Skeletal muscle tissue (tissue), 4 donors: Measurements from ENCODE around the gene LANCL2. TPM values are rescaled to one million over a fixed set of nuclear protein-coding genes. Genes with fewer than 3 reads are reported as not detected.
"Not testable (repeated sequence)": the region's sequence is repeated elsewhere in the genome, so short reads cannot be mapped to it uniquely, and the experiment has no call there.

Experiments used
- H3K27ac ChIP-seq: one replicate; pipeline ENCODE4 v1.7.0; 2013; ENCODE audit warnings: mild to moderate bottlenecking, low read depth, low read length, inconsistent platforms
- H3K27me3 ChIP-seq, 3 donors: one replicate each; pipeline ENCODE4 v1.7.0; 2013; ENCODE audit warnings: low read length in 3 of 3; ENCODE audit not compliant: control insufficient read depth in 3 of 3, insufficient read depth in 3 of 3
- H3K36me3 ChIP-seq, 3 donors: one replicate each; pipeline ENCODE4 v1.7.0; 2013; ENCODE audit warnings: low read length in 3 of 3; ENCODE audit not compliant: control insufficient read depth in 3 of 3, insufficient read depth in 3 of 3
- H3K4me1 ChIP-seq, 3 donors: one replicate each; pipeline ENCODE4 v1.7.0; 2013; ENCODE audit warnings: low read length in 3 of 3, mild to moderate bottlenecking in 3 of 3; ENCODE audit not compliant: control insufficient read depth in 3 of 3, insufficient read depth in 3 of 3
- H3K4me3 ChIP-seq, 3 donors: one replicate each; pipeline ENCODE4 v1.7.0; 2013; ENCODE audit warnings: low read length in 3 of 3
- H3K9ac ChIP-seq, 3 donors: one replicate each; pipeline ENCODE4 v1.7.0; 2013; ENCODE audit warnings: low read length in 3 of 3, mild to moderate bottlenecking in 3 of 3, moderate library complexity in 2 of 3, low read depth in 1 of 3
- H3K9me3 ChIP-seq, 3 donors: one replicate each; pipeline ENCODE4 v1.7.0; 2013; ENCODE audit warnings: low read length in 3 of 3; ENCODE audit not compliant: control insufficient read depth in 3 of 3
- total RNA-seq: library from RNA; depleted of rRNA; stranded (reverse); fragments of >200 nt; gene quantifications from one replicate; pipeline ENCODE4 v1.2.3, GENCODE V29; 2014
- donor health status: Osteomylitis.

The LANCL2 gene
- total RNA-seq, 1 donor from 2014 or later: 13.0 TPM

DNA sequence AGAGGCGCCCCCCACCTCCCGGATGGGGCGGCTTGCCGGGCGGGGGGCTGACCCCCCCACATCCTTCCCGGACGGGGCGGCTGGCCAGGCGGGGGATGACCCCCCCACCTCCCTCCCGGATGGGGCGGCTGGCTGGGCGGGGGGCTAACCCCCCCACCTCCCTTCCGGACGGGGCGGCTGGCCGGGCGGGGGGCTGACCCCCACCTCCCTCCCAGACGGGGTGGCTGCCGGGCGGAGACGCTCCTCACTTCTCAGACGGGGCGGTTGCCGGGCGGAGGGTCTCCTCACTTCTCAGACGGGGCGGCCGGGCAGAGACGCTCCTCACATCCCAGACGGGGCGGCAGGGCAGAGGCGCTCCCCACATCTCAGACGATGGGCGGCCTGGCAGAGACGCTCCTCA, 37.4 kb downstream of the LANCL2 start:
- H3K4me1 ChIP-seq, H3K27ac ChIP-seq, H3K4me3 ChIP-seq, H3K27me3 ChIP-seq, H3K9ac ChIP-seq, H3K9me3 ChIP-seq: not testable (repeated sequence)
- peaks cover 12 to 19% (median 12%) of the 10 kb centered on the region in 3 donors for H3K36me3 ChIP-seq

DNA sequence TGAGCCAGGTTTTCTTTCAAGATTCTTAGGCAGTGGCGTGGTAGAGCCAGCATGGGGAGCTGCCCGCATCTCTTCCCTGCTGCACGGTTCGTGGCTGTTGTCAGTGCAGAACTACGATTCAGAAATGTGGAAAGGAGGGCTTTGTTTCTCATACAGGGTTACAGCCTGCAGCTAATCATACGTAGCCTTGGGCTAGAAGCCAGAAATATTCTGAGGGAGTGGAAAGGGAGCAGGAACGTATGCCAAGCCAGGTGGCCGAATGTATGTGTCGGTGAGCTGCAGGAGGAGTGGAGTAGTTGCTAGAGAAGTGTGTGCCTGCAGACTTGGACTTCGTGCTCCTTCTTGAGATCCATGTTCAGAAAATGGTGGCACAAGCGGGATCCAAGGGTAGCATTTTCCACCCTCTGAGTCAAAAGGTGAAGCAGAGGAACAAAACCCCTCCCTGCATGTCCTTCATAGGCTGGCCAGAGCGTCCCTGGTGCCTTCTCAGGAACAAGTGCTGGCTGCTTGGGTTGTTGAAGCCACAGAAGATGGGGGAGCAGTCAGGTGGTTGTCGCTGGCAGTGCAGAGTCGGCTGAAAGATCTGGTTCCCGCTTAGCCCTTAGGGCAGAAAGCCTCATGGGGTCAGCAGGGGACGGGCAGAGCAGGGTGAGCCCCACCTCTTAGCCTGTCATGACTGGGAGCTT, 40.9 kb downstream of the LANCL2 start:
- Histone ChIP-seq H3K27me3 (no peaks in the 10 kb centered on the region), H3K27ac (no peak overlapping the region), H3K9ac (no peak overlapping the region), H3K9me3 (no peaks in the 10 kb centered on the region), H3K4me1 (no peaks in the 10 kb centered on the region), H3K36me3 (peaks cover 12 to 17% (median 12%) of the 10 kb centered on the region in 3 donors), H3K4me3 (no peak overlapping the region)

DNA sequence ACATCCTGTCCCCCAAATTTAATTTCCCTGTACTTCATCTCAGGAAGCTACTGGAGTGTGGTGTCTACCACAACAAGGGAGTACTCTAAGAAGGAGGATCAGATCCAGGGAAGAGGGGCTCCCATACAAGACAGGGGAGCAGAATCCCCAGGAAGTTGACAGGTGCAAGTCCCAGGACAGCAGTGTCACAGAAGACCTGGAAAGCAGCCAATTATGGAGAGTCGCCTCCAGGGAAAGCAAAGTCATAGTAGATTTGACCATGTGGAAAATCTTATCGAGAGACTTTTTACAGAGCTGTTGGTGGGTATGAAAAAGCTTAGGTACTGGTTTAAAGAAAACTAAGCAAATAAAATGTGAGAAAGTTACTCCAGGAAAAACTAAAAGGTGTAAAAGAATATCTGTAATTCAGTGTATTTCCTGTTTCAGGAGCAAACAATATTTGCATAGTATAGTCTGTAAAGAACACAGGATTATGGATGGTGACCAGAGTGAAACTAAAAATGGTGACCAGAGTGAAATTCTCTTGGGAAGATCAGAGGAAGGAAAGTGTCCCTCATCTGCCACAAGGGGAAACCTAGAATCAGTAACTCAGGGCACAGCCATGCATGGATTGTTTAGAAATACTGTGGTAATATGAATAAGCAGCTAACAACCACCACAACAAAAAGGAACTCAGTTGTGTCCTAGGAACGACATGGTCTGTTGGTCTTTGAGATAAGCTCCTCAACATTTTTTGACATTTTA, 44.5 kb downstream of the LANCL2 start:
- H3K4me3 ChIP-seq: no peak overlapping the region
- no peaks in the 10 kb centered on the region for H3K9me3 ChIP-seq
- H3K4me1 ChIP-seq: no peaks in the 10 kb centered on the region
- no peak overlapping the region for H3K27ac ChIP-seq
- H3K36me3 ChIP-seq: peaks cover 13 to 14% (median 14%) of the 10 kb centered on the region in 3 donors
- no peaks in the 10 kb centered on the region for H3K27me3 ChIP-seq
- no peak overlapping the region for H3K9ac ChIP-seq

DNA sequence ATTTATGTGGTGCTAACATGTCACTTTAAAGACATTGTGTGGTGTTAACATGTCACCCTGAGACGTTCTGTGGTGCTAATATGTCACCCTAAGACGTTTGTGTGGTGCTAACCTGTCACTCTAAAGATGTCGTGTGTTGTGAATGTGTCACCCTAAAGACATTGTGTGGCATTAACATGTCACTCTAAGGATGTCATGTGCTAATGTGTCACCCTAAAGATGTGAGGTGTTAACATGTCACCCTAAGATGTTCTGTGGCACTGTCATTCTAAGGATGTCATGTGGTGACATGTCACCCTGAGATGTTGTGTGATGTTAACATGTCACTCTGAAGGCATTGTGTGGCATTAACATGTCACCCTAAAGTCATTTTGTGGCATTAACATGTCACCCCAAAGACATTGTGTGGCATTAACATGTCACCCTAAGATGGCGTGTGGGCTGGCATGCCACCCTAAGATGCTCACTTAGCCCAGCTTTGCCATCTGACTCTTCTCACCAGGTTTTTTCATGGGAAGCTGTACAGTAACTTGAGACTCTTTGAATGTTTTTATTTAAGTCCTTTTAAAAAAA, 45.6 kb downstream of the LANCL2 start:
- Histone ChIP-seq H3K9ac (no peak overlapping the region), H3K9me3 (no peaks in the 10 kb centered on the region), H3K27ac (no peak overlapping the region), H3K27me3 (no peaks in the 10 kb centered on the region), H3K4me3 (no peak overlapping the region), H3K4me1 (no peaks in the 10 kb centered on the region), H3K36me3 (peaks cover 10 to 14% (median 13%) of the 10 kb centered on the region in 3 donors)

DNA sequence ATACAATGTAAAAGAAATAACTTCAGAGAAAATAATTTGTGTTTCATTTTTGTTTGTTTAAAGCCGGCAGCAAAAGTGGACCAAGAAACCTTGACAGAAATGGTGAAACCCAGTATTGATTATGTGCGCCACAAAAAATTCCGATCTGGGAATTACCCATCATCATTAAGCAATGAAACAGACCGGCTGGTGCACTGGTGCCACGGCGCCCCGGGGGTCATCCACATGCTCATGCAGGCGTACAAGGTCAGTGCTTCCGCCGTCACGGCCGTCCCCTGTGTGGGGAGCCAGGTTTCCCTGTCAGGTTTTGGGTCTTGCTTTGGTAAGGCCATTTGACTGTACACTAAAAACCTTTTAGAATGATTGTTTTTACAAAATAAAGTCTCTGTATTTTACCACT, 46.7 kb downstream of the LANCL2 start:
- Histone ChIP-seq H3K4me3 (no peak overlapping the region), H3K4me1 (no peaks in the 10 kb centered on the region), H3K27me3 (no peaks in the 10 kb centered on the region), H3K9me3 (no peaks in the 10 kb centered on the region), H3K36me3 (peaks cover 4 to 8% (median 6%) of the 10 kb centered on the region in 3 donors), H3K9ac (no peak overlapping the region), H3K27ac (no peak overlapping the region)

DNA sequence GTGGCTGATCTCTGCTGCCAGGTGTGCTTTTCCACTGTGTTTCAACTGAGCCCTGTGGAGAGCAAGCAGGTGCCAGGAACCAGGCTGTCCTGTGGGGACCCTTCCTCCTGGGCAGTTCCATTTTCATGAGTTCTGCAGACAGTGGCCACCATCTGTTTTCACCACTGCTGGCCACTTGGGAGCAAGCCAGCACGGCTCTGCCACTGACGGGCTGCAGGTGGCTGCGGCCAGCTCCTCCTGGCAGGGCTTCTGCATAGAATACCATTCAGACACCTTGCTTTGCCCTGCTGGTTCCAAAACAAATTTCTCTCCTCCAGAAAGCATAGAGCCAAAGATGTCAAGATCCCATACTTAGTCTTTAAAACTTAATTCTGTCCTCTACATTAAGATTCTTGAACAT, 48.3 kb downstream of the LANCL2 start:
- Histone ChIP-seq H3K9me3 (no peaks in the 10 kb centered on the region), H3K27ac (no peak overlapping the region), H3K4me3 (no peak overlapping the region), H3K36me3 (peaks cover 2 to 6% (median 6%) of the 10 kb centered on the region in 3 donors), H3K27me3 (no peaks in the 10 kb centered on the region), H3K9ac (no peak overlapping the region), H3K4me1 (no peaks in the 10 kb centered on the region)

DNA sequence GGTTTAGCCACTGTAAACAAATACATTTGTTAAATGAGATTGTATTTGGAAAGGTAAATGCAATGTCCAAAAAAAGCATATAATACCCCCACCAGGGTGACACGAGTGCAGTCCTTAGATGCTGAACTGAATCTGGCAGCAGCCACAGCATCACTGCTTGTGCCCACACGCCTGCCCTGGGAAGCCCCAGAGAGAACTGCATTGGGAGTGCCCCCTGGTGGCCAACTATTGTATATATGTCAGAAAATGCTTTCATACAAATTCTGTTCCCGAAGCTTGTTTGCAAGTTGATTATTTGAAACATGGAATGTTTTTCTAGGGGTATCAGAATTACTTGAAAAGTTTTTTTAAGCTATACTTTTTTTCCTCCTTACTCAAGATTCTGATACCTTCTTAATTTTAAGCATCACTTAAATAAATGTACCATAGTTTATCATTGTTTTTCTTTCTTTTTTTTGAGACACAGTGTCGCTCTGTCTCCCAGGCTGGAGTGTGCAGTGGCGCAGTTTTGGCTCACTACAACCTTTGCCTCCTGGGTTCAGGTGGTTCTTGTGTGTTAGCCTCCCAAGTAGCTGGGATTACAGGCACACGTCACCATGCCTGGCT, 50.1 kb downstream of the LANCL2 start:
- Histone ChIP-seq H3K36me3 (peaks cover 2 to 6% (median 6%) of the 10 kb centered on the region in 3 donors), H3K9ac (no peak overlapping the region), H3K27me3 (no peaks in the 10 kb centered on the region), H3K4me1 (no peaks in the 10 kb centered on the region), H3K4me3 (no peak overlapping the region), H3K27ac (no peak overlapping the region), H3K9me3 (no peaks in the 10 kb centered on the region)

DNA sequence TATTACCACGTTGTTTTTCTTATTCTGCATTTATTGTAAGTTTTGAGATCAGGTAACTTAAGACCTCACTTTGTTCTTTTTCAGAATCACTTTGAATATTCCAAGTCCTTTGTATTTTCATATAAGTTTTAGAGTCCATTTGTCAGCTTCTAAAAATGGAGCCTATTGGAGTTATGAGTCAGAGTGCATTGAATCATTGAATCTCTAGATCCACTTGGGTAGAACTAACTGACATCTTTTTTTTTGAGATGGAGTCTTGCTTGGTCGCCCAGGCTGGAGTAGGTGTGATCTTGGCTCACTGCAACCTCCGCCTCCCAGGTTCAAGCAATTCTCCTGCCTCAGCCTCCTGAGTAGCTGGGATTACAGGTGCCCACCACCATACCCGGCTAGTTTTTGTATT, 52.3 kb downstream of the LANCL2 start:
- not testable (repeated sequence) for H3K27ac ChIP-seq, H3K27me3 ChIP-seq, H3K9ac ChIP-seq, H3K4me3 ChIP-seq, H3K4me1 ChIP-seq, H3K36me3 ChIP-seq, H3K9me3 ChIP-seq

DNA sequence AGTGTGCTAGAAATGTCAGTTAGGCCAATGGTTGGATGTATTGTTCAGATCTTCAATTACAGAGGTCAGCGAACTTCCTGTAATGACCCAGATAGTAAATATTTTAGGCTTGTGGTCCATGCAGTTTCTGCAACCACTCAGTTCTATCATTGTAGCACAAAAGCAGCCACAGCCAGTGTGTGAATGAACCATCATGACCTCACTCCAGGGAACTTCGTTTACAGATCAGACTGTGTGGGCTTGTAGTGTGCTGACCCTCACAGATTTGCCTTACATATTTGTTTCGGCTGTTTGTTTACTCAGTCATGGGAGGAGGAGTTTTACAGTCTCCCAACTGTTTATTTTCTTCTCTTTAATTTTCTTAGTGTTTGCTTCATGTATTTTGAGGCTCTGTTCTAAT, 55.4 kb downstream of the LANCL2 start:
- H3K36me3 ChIP-seq: peaks cover 5% of the 10 kb centered on the region in 3 donors
- no peak overlapping the region for H3K9ac ChIP-seq
- no peak overlapping the region for H3K27ac ChIP-seq
- no peaks in the 10 kb centered on the region for H3K27me3 ChIP-seq
- H3K9me3 ChIP-seq: no peaks in the 10 kb centered on the region
- H3K4me3 ChIP-seq: no peak overlapping the region
- H3K4me1 ChIP-seq: no peaks in the 10 kb centered on the region

DNA sequence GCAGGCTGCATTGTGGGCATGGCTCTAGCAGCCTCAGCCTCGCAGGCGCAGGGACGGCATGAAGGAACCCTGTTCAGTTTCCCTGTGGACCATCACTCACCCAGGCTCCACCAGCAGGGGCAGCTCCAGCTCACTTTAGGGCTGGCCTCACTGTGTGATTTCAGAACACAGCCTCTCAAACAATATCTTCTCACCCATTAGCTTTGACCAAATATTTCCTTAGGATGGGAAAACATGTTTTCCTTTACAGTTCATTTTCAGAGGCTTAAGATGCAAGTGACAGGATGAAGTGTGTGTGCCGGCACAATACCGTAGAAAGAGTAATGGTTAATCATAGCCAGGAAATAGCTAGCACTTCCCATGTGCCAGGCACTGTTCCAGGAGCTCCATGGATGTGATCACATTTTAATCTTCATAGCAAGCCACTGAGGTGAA, 58.2 kb downstream of the LANCL2 start:
- H3K9me3 ChIP-seq: no peaks in the 10 kb centered on the region
- H3K36me3 ChIP-seq: peaks cover 10 to 15% (median 11%) of the 10 kb centered on the region in 3 donors
- H3K27me3 ChIP-seq: no peaks in the 10 kb centered on the region
- peaks cover 2 to 5% (median 5%) of the 10 kb centered on the region in 3 donors for H3K4me1 ChIP-seq
- no peak overlapping the region for H3K27ac ChIP-seq
- H3K4me3 ChIP-seq: no peak overlapping the region
- H3K9ac ChIP-seq: no peak overlapping the region
